NB4 (cell line): ENCODE measurements around the gene BAIAP2.

Experiments
- DNase-seq: peaks from one replicate; pipeline ENCODE4 v3.0.0; 2010; ENCODE audit warnings: low read depth
- H3K4me3 ChIP-seq: one replicate; pipeline ENCODE4 v1.5.1; 2011; ENCODE audit warnings: mild to moderate bottlenecking, low read depth, low read length, moderate library complexity
- MYC ChIP-seq: IDR thresholded peaks from 2 replicates; pipeline ENCODE4 v1.6.1; 2011; ENCODE audit warnings: low read depth, low read length
- POLR2A ChIP-seq: IDR thresholded peaks from 2 replicates; pipeline ENCODE4 v1.6.1; 2011; ENCODE audit warnings: mild to moderate bottlenecking; ENCODE audit not compliant: insufficient read length; ENCODE audit errors: extremely low read depth
- TF ChIP-seq, protein P1 (sequence below): IDR thresholded peaks from 2 replicates; pipeline ENCODE4 v1.6.1; 2011; ENCODE audit warnings: low read depth, low read length
- TF ChIP-seq, protein P2 (sequence below): IDR thresholded peaks from one replicate; pipeline ENCODE4 v1.5.1; 2012; ENCODE audit warnings: low read depth, low read length

BAIAP2 gene

DNA sequence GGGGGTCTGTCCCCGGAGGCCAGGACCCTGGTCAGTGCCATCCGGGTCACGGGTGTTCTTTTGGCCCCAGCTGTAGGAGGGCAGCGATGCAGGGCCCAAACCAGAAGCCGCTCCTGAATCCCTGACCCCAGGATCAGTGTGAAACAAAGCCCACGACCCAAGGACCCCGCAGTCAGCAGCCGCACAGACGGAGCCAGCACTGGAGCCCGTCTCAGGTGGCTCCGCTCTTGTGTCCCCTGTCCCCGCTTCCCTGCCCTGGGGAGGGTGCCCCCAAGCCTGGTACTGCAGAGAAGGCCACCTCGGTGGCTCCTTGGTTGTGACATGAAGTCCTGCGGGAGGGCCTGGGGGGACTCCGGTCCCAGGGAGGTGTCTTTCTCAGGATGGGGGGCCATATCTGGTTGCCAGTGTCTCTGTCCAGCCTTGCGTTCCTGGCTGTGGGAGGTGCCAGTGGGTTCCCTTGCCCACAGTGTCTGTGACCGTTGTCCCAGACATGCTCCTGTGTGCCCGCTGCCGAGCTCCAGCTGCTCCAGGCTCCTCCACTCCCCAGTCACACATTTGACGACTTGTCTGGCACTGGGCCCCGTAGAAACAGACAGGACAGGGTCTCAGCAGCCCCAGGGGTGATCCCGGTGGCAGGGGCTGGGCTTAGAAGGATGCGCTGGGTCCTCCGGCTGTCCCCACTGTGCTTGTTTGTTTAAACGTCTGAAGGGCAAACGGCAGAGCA, 33.6 kb downstream of the BAIAP2 start:
- TF ChIP-seq MYC (no peak), POLR2A (no peak)
- TF ChIP-seq, protein P1, sequence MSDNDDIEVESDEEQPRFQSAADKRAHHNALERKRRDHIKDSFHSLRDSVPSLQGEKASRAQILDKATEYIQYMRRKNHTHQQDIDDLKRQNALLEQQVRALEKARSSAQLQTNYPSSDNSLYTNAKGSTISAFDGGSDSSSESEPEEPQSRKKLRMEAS: no peak
- TF ChIP-seq, protein P2, sequence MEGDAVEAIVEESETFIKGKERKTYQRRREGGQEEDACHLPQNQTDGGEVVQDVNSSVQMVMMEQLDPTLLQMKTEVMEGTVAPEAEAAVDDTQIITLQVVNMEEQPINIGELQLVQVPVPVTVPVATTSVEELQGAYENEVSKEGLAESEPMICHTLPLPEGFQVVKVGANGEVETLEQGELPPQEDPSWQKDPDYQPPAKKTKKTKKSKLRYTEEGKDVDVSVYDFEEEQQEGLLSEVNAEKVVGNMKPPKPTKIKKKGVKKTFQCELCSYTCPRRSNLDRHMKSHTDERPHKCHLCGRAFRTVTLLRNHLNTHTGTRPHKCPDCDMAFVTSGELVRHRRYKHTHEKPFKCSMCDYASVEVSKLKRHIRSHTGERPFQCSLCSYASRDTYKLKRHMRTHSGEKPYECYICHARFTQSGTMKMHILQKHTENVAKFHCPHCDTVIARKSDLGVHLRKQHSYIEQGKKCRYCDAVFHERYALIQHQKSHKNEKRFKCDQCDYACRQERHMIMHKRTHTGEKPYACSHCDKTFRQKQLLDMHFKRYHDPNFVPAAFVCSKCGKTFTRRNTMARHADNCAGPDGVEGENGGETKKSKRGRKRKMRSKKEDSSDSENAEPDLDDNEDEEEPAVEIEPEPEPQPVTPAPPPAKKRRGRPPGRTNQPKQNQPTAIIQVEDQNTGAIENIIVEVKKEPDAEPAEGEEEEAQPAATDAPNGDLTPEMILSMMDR: no peak
- no peak for DNase-seq
- H3K4me3 ChIP-seq: no peak overlapping the region

DNA sequence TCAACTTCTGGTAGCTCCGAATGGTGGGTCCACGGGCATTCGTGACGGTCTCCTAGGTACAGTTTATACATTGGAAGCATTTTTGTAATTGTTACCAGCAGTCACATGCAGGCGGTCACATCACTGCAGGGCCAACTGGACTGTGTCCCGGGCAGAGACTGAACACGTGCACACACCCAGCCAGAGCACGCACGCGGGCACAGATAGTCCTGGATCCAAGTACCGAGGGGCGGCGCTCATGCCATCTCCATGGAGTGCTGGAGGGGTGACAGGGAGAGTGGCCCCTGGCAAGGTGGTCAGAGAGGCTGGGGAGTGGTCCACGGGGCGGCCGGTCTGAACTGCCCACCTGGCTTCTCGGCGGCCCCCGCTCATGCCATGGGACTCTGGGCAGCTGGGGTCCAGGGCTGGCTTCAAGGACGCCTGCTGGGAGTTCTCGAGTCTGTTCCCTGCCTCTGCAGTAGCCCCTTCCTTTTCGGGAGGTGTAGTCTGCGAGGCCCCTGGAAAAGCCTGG, 34.2 kb downstream of the BAIAP2 start:
- no peak overlapping the region for H3K4me3 ChIP-seq
- TF ChIP-seq MYC (no peak), POLR2A (no peak)
- TF ChIP-seq, protein P1: no peak
- TF ChIP-seq, protein P2: no peak
- no peak for DNase-seq

DNA sequence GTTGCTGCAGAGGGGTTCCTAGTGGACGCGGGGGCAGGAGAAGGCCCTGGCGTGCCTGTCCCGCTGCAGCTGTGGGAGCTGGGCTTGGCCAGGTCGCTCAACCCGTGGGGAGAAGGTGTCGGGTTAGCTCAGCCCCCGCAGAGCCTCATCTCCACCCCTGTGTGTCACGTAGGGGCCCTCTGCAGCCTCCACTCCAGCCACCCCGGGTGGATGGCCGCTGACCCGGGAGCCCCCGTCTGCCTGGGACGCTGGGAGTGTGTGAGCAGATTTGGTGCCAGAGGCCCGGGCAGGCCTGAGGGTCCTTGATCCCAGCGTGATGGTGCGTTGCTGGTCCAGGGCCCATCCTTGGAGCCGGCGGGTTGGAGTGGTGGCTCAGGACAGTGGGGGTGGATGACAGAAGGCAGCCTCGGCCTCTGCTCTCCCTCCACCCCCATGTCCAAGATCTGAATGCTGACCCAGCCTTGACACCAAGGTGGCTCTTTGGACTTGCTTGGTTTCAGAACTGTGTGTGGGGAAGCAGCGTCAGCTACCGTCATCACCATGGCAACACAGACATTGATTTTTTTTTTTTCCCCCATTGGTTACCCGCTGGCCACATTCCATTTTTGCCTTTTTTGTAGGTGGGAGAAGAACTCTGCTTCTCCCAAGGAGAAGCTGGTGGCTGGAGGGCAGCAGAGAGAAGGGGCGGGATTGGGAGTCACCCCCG, 35.7 kb downstream of the BAIAP2 start:
- TF ChIP-seq MYC: no peak
- TF ChIP-seq, protein P2: no peak
- TF ChIP-seq, protein P1: no peak
- TF ChIP-seq POLR2A: no peak
- DNase-seq: no peak
- no peak overlapping the region for H3K4me3 ChIP-seq

DNA sequence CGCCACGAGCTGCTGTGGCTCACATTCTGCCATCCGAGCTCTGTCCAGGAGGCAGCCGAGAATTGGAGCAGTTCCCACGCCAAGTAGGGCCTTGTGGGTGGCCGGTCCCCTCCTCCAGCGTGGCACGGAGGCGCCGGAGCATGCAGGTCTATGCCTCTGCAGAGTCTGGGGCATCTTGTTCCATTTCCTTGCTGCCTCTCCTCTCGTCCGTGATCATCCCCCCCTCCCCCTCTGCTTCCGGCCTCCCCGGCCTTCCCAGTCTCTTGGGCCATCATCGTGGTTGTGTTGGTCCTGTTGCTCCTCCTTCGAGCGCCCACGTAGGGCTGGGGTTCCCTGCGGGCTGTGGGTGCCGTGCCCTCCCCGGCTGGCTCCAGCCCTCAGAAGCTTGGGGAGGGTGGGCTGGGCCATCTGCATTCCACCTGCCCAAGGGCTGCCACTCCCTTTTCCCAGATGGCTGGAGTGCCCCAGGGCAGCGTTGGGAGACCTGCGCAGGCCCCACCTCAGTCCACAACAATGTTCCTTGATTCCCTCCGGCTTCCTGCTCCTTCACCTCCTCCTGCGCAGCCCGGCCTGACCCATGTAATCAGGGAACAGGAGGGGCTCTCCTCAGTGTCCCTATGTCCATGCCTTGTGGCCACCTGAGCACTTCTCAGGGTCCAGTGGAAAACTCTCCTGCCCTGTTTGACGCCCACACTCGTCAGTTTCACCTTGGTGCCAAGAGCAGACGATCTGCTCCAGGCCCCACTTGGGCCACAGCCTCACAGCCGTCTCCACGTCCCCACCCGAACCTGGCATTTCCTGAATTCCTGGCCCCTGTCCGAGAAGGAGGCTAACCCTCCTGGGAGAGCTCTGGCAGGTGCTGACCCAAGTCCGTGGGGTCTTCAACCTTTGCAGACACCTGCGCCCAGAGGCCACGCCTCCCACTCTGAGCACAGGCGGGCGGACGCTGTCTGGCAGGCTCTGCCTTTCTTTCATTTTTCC, 37.1 kb downstream of the BAIAP2 start:
- DNase-seq: no peak
- TF ChIP-seq, protein P1: no peak
- TF ChIP-seq MYC (no peak), POLR2A (no peak)
- TF ChIP-seq, protein P2: no peak
- no peak overlapping the region for H3K4me3 ChIP-seq
